Fibroblast of skin of abdomen (primary cell): ENCODE measurements around the gene XKR7.

ENCODE experiments used
- DNase-seq: peaks from one replicate; pipeline ENCODE4 v3.0.0-alpha.2; 2013

XKR7 gene

GRCh38 chr20:31979713-31980426, 11.9 kb downstream of the XKR7 start:
- no peak for DNase-seq

- no peak for DNase-seq
Measured at GRCh38 chr20:31981784-31982183, 13.8 kb downstream of the XKR7 start.

- DNase-seq = no peak
Measured at GRCh38 chr20:31984981-31985471, 17.1 kb downstream of the XKR7 start.

GRCh38 chr20:31987744-31988143, 19.8 kb downstream of the XKR7 start:
- DNase-seq = no peak

- no peak for DNase-seq
Measured at GRCh38 chr20:31988430-31989015, 20.6 kb downstream of the XKR7 start.

GRCh38 chr20:31989030-31989645, 21.2 kb downstream of the XKR7 start:
- DNase-seq = no peak

- no peak for DNase-seq
Measured at GRCh38 chr20:31990641-31991338, 22.8 kb downstream of the XKR7 start.

GRCh38 chr20:31991339-31991705, 23.4 kb downstream of the XKR7 start:
- DNase-seq = no peak

- DNase-seq = no peak
Measured at GRCh38 chr20:31992086-31992485, 24.1 kb downstream of the XKR7 start.

- no peak for DNase-seq
Measured at GRCh38 chr20:31996996-31997395, 29.0 kb downstream of the XKR7 start.

- no peak for DNase-seq
Measured at GRCh38 chr20:31998246-31998645, 30.3 kb downstream of the XKR7 start.

GRCh38 chr20:32003325-32003724, 35.4 kb downstream of the XKR7 start:
- no peak for DNase-seq

- no peak for DNase-seq
Measured at GRCh38 chr20:32004963-32005362, 37.0 kb downstream of the XKR7 start.

- DNase-seq = no peak
Measured at GRCh38 chr20:32006053-32006452, 38.1 kb downstream of the XKR7 start.

GRCh38 chr20:32006841-32007786, 39.2 kb downstream of the XKR7 start:
- no peak for DNase-seq

- no peak for DNase-seq
Measured at GRCh38 chr20:32007787-32008616, 40.1 kb downstream of the XKR7 start.

GRCh38 chr20:32009564-32009963, 41.6 kb downstream of the XKR7 start:
- DNase-seq = no peak

- no peak for DNase-seq
Measured at GRCh38 chr20:32010101-32010500, 42.1 kb downstream of the XKR7 start, which contains the start of gene CCM2L. TSS of gene CCM2L (plus strand) at chr20:32010438. CDS start at chr20:32010455, 17 bp downstream.

GRCh38 chr20:32010666-32011065, 42.7 kb downstream of the XKR7 start:
- DNase-seq = no peak

GRCh38 chr20:32012159-32012688, 44.3 kb downstream of the XKR7 start:
- no peak for DNase-seq

- DNase-seq = no peak
Measured at GRCh38 chr20:32013326-32013725, 45.4 kb downstream of the XKR7 start.
